Measurements from ENCODE around the gene RELCH.

RELCH gene

DNA sequence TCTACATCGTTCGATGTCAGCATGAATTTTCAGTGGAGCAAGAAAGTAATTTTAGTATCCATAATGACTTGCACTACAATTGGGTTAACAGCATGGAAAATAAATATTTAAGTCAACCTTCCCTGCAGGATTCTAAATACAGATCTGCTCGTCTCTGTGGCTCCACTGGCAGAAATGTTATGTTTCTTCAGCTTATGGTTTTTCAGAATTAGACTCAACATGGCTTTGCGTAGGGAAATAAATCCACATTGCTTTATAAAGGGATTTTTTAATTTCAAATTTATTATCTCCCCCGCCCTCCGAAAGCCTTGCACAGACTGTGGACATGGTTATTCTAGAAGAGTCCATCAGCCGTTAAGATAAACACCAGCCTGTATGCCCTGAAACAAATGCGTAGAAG, 156.3 kb downstream of the RELCH start:
- Histone ChIP-seq H2BK12ac (ENCODE audit: low read length) (no peak overlapping the region), H2AFZ (ENCODE audit: low read length) (no peak overlapping the region), H3K27ac (replicated peaks; ENCODE audit: low read length) (no peak overlapping the region), H3K4ac (ENCODE audit: low read length) (no peak overlapping the region), H3K4me1 (ENCODE audit: control insufficient read depth in 2 of 2, insufficient read depth in 1 of 2, low read depth in 1 of 2, low read length in 2 of 2) (peaks cover 12 to 19% of the 10 kb centered on the region in 2 donors), H2BK120ac (ENCODE audit: low read depth, low read length) (no peak overlapping the region), H3K14ac (ENCODE audit: low read length) (no peak overlapping the region), H2BK5ac (ENCODE audit: low read length) (no peak overlapping the region), H3K9ac (ENCODE audit: low read depth, low read length, poor library complexity) (no peak overlapping the region), H2AK5ac (ENCODE audit: low read depth, low read length) (no peak overlapping the region), H3K9me3 (replicated peaks in 1 of 2; ENCODE audit: control insufficient read depth in 2 of 2, insufficient read depth in 1 of 2, low read depth in 1 of 2, low read length in 2 of 2) (no peaks in the 10 kb centered on the region), H4K91ac (ENCODE audit: low read depth, low read length, poor library complexity) (no peak overlapping the region), H3K18ac (ENCODE audit: low read length) (no peak overlapping the region), H3K4me3 (ENCODE audit: low read length in 2 of 2) (no peak overlapping the region), H2BK15ac (ENCODE audit: low read length) (no peak overlapping the region), H3K27me3 (ENCODE audit: control insufficient read depth in 3 of 3, insufficient read depth in 3 of 3, low read depth in 1 of 3, low read length in 3 of 3) (peaks cover 0 to 9% (median 3%) of the 10 kb centered on the region in 3 experiments), H4K8ac (ENCODE audit: low read depth, low read length) (no peak overlapping the region), H3K4me2 (ENCODE audit: insufficient read depth, low read length, poor library complexity, severe bottlenecking) (no peak overlapping the region), H3K36me3 (replicated peaks in 1 of 2; ENCODE audit: control insufficient read depth in 2 of 2, insufficient read depth in 2 of 2, low read length in 2 of 2) (no peaks in the 10 kb centered on the region), H3K23ac (ENCODE audit: low read depth, low read length, poor library complexity) (no peak overlapping the region), H3K79me1 (ENCODE audit: low read depth, low read length) (no peaks in the 10 kb centered on the region)
- DNase-seq (ENCODE audit: low spot score): no peak
- WGBS, 2 donors (ENCODE audit: extremely low coverage in 2 of 2, insufficient read length in 2 of 2, insufficient replicate concordance in 1 of 2): no CpG with 5 or more reads among the region's 8 CpGs

DNA sequence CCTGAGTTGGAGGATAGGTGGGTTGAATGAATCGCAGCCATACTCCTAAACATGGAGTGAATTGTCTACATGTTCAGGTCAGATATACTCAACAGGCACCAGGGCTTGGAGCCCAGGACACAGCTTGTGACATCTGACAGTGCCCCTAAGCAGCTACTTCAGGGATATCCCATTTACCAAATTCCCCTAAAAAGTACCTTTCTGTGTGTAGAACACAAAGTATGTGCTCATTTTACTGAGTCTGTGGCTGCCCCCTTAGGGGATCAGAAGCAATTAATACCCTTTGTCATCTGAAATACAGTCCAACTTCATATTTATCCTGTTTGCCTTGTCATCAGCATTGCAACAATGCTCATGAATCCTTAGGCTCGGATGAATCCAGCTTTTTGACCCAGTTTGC, 158.9 kb downstream of the RELCH start:
- Histone ChIP-seq H2AK5ac (ENCODE audit: low read depth, low read length) (no peak overlapping the region), H3K27me3 (ENCODE audit: control insufficient read depth in 3 of 3, insufficient read depth in 3 of 3, low read depth in 1 of 3, low read length in 3 of 3) (peaks cover 0 to 7% (median 0%) of the 10 kb centered on the region in 3 experiments)

DNA sequence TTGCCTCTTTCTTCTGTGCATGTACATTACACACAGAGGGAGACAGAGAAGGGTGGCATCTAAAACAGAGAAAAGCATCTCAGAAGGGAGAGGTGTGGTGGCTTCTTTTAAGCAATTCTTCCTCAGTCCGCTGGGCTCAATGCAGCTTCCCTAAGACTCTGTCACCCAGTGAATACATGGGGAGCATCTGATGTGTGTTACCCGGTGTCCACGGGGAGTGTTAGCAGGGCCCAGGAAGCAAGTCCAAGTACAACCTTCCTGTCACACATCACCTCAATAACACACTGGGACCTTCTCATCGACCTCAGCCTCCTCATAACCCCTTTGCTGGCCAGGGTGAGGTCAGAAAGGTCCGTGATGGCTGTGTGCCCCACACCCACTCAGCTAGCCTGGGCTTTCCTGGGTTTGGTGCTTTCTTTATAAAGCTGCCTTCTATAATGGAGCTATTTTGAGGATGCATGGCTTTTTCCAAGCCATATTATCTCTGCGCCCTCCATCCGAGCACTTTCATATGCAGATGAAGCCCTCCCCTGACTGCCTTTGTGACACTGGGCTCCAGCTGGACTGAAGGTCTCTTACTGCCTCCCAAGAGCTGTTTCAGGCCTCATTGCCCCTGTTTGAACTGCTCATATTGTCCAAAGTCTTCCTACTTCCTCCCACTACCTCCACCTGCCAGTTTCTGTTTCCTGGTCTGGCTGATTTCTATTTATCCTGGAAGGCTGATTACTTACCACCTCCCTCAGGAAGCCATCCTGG, 159.5 kb downstream of the RELCH start:
- no peak overlapping the region for H3K27ac ChIP-seq (replicated peaks; ENCODE audit: low read length)
- peaks cover 9 to 12% of the 10 kb centered on the region in 2 donors for H3K4me1 ChIP-seq (ENCODE audit: control insufficient read depth in 2 of 2, insufficient read depth in 1 of 2, low read depth in 1 of 2, low read length in 2 of 2)
- no peak overlapping the region for H2BK5ac ChIP-seq (ENCODE audit: low read length)
- H3K18ac ChIP-seq (ENCODE audit: low read length): peak overlapping the region; percentile 34
- no peaks in the 10 kb centered on the region for H3K36me3 ChIP-seq (replicated peaks in 1 of 2; ENCODE audit: control insufficient read depth in 2 of 2, insufficient read depth in 2 of 2, low read length in 2 of 2)
- no peak overlapping the region for H4K8ac ChIP-seq (ENCODE audit: low read depth, low read length)
- H2AK5ac ChIP-seq (ENCODE audit: low read depth, low read length): no peak overlapping the region
- H3K27me3 ChIP-seq (ENCODE audit: control insufficient read depth in 3 of 3, insufficient read depth in 3 of 3, low read depth in 1 of 3, low read length in 3 of 3): peaks cover 0 to 3% (median 0%) of the 10 kb centered on the region in 3 experiments
- no peak overlapping the region for H4K91ac ChIP-seq (ENCODE audit: low read depth, low read length, poor library complexity)
- no peak overlapping the region for H2BK12ac ChIP-seq (ENCODE audit: low read length)
- H3K14ac ChIP-seq (ENCODE audit: low read length): no peak overlapping the region
- H3K4me3 ChIP-seq (ENCODE audit: low read length in 2 of 2): no peak overlapping the region
- peak overlapping the region; percentile 47 for H2AFZ ChIP-seq (ENCODE audit: low read length)
- H2BK15ac ChIP-seq (ENCODE audit: low read length): no peak overlapping the region
- no peaks in the 10 kb centered on the region for H3K9me3 ChIP-seq (replicated peaks in 1 of 2; ENCODE audit: control insufficient read depth in 2 of 2, insufficient read depth in 1 of 2, low read depth in 1 of 2, low read length in 2 of 2)
- H3K79me1 ChIP-seq (ENCODE audit: low read depth, low read length): no peaks in the 10 kb centered on the region
- DNase-seq (ENCODE audit: low spot score): no peak
- no peak overlapping the region for H3K4me2 ChIP-seq (ENCODE audit: insufficient read depth, low read length, poor library complexity, severe bottlenecking)
- H3K4ac ChIP-seq (ENCODE audit: low read length): no peak overlapping the region
- no peak overlapping the region for H2BK120ac ChIP-seq (ENCODE audit: low read depth, low read length)
- no peak overlapping the region for H3K9ac ChIP-seq (ENCODE audit: low read depth, low read length, poor library complexity)
- WGBS, 2 donors (ENCODE audit: extremely low coverage in 2 of 2, insufficient read length in 2 of 2, insufficient replicate concordance in 1 of 2): no CpG with 5 or more reads among the region's 7 CpGs
- H3K23ac ChIP-seq (ENCODE audit: low read depth, low read length, poor library complexity): no peak overlapping the region

More for the DNA sequence above, 158.9 kb downstream of the RELCH start:
- no peak for DNase-seq (ENCODE audit: low spot score)
- peaks cover 9 to 12% of the 10 kb centered on the region in 2 donors for H3K4me1 ChIP-seq (ENCODE audit: control insufficient read depth in 2 of 2, insufficient read depth in 1 of 2, low read depth in 1 of 2, low read length in 2 of 2)
- no peak overlapping the region for H3K18ac ChIP-seq (ENCODE audit: low read length)
- no CpG with 5 or more reads among the region's 2 CpGs for WGBS, 2 donors (ENCODE audit: extremely low coverage in 2 of 2, insufficient read length in 2 of 2, insufficient replicate concordance in 1 of 2)
- no peak overlapping the region for H3K9ac ChIP-seq (ENCODE audit: low read depth, low read length, poor library complexity)
- no peak overlapping the region for H2BK5ac ChIP-seq (ENCODE audit: low read length)
- H3K79me1 ChIP-seq (ENCODE audit: low read depth, low read length): no peaks in the 10 kb centered on the region
- no peak overlapping the region for H2AFZ ChIP-seq (ENCODE audit: low read length)
- H3K27ac ChIP-seq (replicated peaks; ENCODE audit: low read length): no peak overlapping the region
- H3K4ac ChIP-seq (ENCODE audit: low read length): no peak overlapping the region
- no peak overlapping the region for H2BK12ac ChIP-seq (ENCODE audit: low read length)
- no peak overlapping the region for H4K91ac ChIP-seq (ENCODE audit: low read depth, low read length, poor library complexity)
- no peak overlapping the region for H3K4me2 ChIP-seq (ENCODE audit: insufficient read depth, low read length, poor library complexity, severe bottlenecking)
- H3K36me3 ChIP-seq (replicated peaks in 1 of 2; ENCODE audit: control insufficient read depth in 2 of 2, insufficient read depth in 2 of 2, low read length in 2 of 2): no peaks in the 10 kb centered on the region
- H3K14ac ChIP-seq (ENCODE audit: low read length): no peak overlapping the region
- no peak overlapping the region for H4K8ac ChIP-seq (ENCODE audit: low read depth, low read length)
- H3K9me3 ChIP-seq (replicated peaks in 1 of 2; ENCODE audit: control insufficient read depth in 2 of 2, insufficient read depth in 1 of 2, low read depth in 1 of 2, low read length in 2 of 2): no peaks in the 10 kb centered on the region
- no peak overlapping the region for H2BK120ac ChIP-seq (ENCODE audit: low read depth, low read length)
- H3K4me3 ChIP-seq (ENCODE audit: low read length in 2 of 2): no peak overlapping the region
- no peak overlapping the region for H3K23ac ChIP-seq (ENCODE audit: low read depth, low read length, poor library complexity)
- H2BK15ac ChIP-seq (ENCODE audit: low read length): no peak overlapping the region

DNA sequence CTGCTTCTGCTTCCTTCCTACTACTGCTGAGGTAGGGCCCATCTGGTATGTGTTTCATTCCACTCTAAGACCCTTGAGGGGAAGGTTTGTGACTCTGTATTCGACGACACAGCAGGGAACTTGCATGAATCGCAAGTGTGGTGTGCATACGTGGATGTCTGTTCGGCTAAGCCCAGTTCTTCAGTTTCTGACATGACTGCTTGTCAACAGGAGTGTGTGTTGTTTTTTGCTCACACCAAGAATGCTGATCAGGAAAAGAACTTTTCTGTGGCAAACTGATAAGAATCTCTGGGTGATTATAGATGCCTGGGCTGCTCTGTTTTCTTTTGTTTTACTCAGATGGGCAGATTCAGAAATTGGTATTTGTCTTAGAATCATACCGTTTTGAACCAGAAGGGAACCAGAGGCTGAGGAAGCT, 160.0 kb downstream of the RELCH start:
- no peaks in the 10 kb centered on the region for H3K36me3 ChIP-seq (replicated peaks in 1 of 2; ENCODE audit: control insufficient read depth in 2 of 2, insufficient read depth in 2 of 2, low read length in 2 of 2)
- peaks cover 0 to 3% (median 0%) of the 10 kb centered on the region in 3 experiments for H3K27me3 ChIP-seq (ENCODE audit: control insufficient read depth in 3 of 3, insufficient read depth in 3 of 3, low read depth in 1 of 3, low read length in 3 of 3)
- no peak overlapping the region for H3K4me2 ChIP-seq (ENCODE audit: insufficient read depth, low read length, poor library complexity, severe bottlenecking)
- no peak overlapping the region for H4K91ac ChIP-seq (ENCODE audit: low read depth, low read length, poor library complexity)
- no CpG with 5 or more reads among the region's 6 CpGs for WGBS, 2 donors (ENCODE audit: extremely low coverage in 2 of 2, insufficient read length in 2 of 2, insufficient replicate concordance in 1 of 2)
- no peak overlapping the region for H3K14ac ChIP-seq (ENCODE audit: low read length)
- H3K18ac ChIP-seq (ENCODE audit: low read length): no peak overlapping the region
- peaks cover 8 to 12% of the 10 kb centered on the region in 2 donors for H3K4me1 ChIP-seq (ENCODE audit: control insufficient read depth in 2 of 2, insufficient read depth in 1 of 2, low read depth in 1 of 2, low read length in 2 of 2)
- H3K4ac ChIP-seq (ENCODE audit: low read length): no peak overlapping the region
- H3K9me3 ChIP-seq (replicated peaks in 1 of 2; ENCODE audit: control insufficient read depth in 2 of 2, insufficient read depth in 1 of 2, low read depth in 1 of 2, low read length in 2 of 2): no peaks in the 10 kb centered on the region
- H2BK15ac ChIP-seq (ENCODE audit: low read length): no peak overlapping the region
- no peak overlapping the region for H3K9ac ChIP-seq (ENCODE audit: low read depth, low read length, poor library complexity)
- no peak overlapping the region for H2AK5ac ChIP-seq (ENCODE audit: low read depth, low read length)
- no peak overlapping the region for H2BK5ac ChIP-seq (ENCODE audit: low read length)
- no peak overlapping the region for H3K23ac ChIP-seq (ENCODE audit: low read depth, low read length, poor library complexity)
- H4K8ac ChIP-seq (ENCODE audit: low read depth, low read length): no peak overlapping the region
- no peak for DNase-seq (ENCODE audit: low spot score)
- no peak overlapping the region for H3K27ac ChIP-seq (replicated peaks; ENCODE audit: low read length)
- no peak overlapping the region for H3K4me3 ChIP-seq (ENCODE audit: low read length in 2 of 2)
- H2AFZ ChIP-seq (ENCODE audit: low read length): peak overlapping the region; percentile 47
- no peak overlapping the region for H2BK12ac ChIP-seq (ENCODE audit: low read length)
- no peaks in the 10 kb centered on the region for H3K79me1 ChIP-seq (ENCODE audit: low read depth, low read length)
- no peak overlapping the region for H2BK120ac ChIP-seq (ENCODE audit: low read depth, low read length)

All from neuronal stem cell (in vitro differentiated cells).